ENCODE measurements around the gene UFC1.
"Not testable (repeated sequence)": the region's sequence is repeated elsewhere in the genome, so short reads cannot be mapped to it uniquely, and the experiment has no call there.

Gene UFC1

GRCh38 chr1:161153682-161154337 lies at the start of gene UFC1:
TSS of gene UFC1 (plus strand) at chr1:161153978. CDS start at chr1:161153998, 20 bp downstream.
- DNase-seq, result peak; percentile 14 to 50

GRCh38 chr1:161106431-161106830 lies 47.3 kb upstream of the UFC1 start:
- DNase-seq, result no peak

DNA sequence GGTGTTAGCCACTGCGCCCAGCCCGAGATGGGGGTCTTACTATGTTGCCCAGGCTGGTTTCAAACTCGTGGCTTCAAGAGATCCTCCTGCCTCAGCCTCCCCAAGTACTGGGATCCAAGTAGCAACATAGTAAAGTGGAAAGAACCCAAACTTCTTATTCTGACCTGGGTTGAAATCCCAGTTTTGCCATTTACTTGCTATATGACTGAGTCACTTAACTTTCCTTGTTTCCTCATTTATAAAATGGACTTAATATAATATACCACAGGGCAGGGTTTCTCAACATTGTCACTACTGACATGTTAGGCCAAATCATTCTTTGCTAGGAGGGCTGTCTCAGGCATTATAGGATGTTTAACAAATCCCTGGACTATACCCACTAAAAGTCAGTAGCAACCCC lies 42.7 kb upstream of the UFC1 start:
- no peak for DNase-seq

DNA sequence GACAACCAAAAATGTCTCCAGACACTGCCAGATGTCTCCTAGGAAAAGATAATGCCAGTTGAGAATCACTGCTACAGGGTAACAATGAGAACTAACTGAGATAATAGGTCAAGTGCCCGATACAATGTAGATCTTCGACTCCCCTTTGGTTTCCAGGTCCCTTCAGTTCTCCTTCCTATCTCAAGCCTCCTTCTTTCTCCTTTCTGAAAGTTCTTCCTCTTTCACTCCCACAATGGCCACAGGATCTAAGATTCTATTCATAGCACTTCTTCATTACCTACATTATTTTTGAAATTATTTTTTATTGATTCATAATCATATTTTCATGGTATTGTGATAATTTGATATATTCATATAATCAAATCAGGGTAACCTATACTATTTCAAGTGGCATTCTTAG lies 42.3 kb upstream of the UFC1 start:
- DNase-seq, result no peak

GRCh38 chr1:161113915-161114314 lies 39.9 kb upstream of the UFC1 start:
- DNase-seq, result no peak

DNA sequence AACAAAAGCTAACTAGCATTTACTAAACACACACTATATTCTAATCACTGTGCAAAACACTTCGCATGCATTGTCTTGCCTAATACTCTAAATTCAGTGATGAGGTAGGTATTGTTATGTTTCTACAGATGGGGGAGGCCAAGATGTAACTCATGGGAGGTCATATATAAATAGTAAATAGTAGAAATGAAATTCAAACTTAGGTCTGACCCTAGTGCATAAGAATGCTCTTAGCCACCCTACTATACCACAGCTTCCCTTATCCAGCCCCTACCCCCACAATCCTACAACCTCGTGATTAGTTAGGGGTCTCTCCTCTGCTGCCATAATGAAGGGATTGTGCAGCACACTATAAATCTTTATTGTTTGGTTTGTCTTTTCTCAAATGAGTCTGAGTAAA lies 39.2 kb upstream of the UFC1 start:
- no peak for DNase-seq

- no peak for DNase-seq
Observed at GRCh38 chr1:161115132-161115711, 38.6 kb upstream of the UFC1 start.

DNA sequence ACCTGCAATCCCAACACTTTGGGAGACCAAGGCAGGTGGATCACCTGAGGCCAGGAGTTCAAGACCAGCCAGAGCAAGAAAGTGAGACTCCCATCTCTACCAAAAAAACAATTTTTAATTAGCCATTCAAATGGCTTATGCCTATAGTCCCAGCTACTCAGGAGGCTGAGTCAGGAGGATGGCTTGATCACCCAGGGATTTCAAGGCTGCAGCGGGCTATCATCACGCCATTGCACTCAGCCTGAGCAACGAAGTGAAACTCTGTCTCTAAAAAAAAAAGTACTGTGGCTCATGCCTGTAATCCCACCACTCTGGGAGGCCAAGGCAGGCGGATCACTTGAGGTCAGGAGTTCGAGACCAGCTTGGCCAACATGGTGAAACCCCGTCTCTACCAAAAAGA lies 37.8 kb upstream of the UFC1 start:
- not testable (repeated sequence) for DNase-seq

- DNase-seq, result peak; percentile 2 to 44
Observed at GRCh38 chr1:161117759-161118581, 35.8 kb upstream of the UFC1 start, which contains the start of the genes NIT1 and PFDN2. TSS of gene NIT1 (plus strand) at chr1:161118105. CDS start at chr1:161118177, 72 bp downstream. TSS of gene PFDN2 (minus strand) at chr1:161118037. CDS start at chr1:161118026, 11 bp downstream.

GRCh38 chr1:161119092-161119903 lies 34.5 kb upstream of the UFC1 start:
- DNase-seq, result no peak

DNA sequence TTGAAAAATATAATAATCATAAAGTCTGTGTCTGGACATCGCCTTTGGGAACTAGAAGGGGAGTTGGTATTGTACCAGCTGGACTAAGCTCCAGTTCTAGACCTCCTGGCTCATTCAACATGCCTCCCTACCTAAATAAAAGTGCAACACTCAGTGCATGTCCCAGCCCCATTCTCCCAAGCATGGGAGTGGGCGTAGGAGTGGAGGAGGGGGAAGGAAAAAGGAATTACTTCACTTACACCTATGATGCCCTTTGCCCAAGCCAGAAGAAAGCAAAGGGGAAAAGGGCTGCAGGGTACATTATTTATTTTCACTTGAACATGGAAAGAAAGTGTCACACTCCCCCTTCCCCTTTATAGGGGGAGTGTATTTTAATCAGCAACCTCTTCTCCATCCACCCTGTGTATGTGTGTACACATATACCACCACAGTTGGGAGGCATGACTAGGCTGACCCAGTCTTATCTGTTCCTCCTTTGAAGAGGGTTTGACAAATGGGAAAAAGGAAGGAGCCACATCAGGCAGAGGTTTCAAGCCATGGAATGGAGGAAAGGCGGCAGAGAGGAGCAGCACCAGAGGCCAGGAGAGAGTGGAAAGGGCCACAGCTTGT lies 32.6 kb upstream of the UFC1 start:
- DNase-seq, result no peak

- no peak for DNase-seq
Observed at GRCh38 chr1:161121834-161122233, 31.9 kb upstream of the UFC1 start.

- no peak for DNase-seq
Observed at GRCh38 chr1:161122967-161123366, 30.8 kb upstream of the UFC1 start.

GRCh38 chr1:161127649-161128048 lies 26.1 kb upstream of the UFC1 start:
- no peak for DNase-seq

DNA sequence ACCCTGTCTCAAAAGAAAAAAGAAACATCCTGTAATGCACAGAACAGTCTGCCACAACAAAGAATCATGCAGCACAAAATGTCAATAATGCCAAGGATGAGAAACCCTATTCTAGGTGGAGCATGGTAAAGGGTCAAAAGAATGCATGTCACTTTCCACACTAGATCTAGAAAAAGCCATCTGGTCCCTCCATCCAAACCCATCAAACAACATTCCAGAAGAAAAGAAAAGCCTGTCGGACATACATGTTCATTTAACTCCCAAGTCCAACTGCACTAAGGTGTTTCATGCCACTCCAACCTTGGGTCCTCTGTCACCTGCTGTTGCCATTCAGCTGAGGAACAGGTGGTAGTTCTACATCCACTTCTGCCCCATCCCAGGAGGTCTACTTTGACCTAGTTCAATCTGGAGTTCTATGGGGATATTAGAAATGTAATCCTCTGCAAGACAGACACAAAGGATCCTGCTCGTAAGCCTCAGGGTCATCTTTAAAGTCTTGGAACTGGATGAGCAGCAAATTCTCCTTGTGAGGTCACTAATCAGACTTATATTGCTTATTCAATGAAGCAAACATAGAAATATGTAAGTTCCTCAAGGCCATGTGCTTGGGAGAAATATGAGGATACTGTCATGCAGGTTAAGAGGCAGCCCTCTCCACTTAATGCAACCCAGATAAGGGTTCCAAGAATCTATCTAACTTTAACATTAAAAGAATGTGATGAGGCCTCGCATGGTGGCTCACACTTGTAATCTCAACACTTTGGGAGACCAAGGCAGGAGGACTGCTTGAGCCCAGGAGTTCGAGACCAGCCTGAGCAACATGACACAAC lies 25.0 kb upstream of the UFC1 start:
- DNase-seq, result no peak

- DNase-seq, result no peak
Observed at GRCh38 chr1:161130266-161130665, 23.5 kb upstream of the UFC1 start.

- no peak for DNase-seq
Observed at GRCh38 chr1:161131523-161132409, 22.0 kb upstream of the UFC1 start.

DNA sequence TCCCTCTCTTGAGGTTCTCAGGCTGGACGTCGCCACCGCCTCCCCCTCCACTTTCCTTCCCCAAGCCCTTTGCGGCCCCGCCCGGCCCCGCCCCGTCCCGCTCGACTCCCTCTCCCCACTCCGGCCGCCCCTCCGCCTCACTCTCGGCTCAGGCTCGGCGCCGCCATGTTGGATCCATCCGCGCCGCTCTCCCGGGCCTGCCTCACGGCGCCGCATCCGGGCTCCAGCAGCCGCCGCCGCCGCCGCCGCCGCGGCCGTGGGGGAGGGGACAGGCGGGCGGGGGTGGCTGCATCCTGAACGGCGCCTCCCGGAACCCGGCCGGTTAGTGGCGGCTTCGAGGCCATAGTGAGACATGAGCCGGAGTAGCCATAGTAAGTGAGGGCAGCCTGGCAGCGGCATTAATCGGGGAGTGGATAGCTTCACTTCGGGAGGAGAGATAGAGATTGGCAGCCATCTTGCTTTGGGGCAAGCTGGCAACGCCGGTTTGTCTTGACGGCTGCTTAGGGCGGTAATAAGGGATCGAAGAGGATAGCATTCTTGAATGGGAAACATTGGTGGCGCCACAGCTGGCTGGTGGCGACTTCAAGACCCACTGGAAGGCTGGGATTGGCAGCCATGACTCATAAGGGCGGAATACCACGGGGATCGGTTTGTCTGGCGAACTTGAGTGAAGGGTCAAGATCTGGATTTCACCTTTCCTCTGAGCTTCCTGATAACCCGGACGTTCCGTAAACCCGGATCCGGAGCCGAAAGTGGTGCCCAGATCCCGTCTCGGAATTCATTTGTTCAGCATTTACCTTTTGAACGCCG lies 21.2 kb upstream of the UFC1 start, which contains the start of gene DEDD:
DEDD (minus strand) TSS at position 258 of the 810 bp plus-strand sequence. CDS start 8,205 bp downstream, outside the sequence.
- DNase-seq, result peak; percentile 80 to 89

DNA sequence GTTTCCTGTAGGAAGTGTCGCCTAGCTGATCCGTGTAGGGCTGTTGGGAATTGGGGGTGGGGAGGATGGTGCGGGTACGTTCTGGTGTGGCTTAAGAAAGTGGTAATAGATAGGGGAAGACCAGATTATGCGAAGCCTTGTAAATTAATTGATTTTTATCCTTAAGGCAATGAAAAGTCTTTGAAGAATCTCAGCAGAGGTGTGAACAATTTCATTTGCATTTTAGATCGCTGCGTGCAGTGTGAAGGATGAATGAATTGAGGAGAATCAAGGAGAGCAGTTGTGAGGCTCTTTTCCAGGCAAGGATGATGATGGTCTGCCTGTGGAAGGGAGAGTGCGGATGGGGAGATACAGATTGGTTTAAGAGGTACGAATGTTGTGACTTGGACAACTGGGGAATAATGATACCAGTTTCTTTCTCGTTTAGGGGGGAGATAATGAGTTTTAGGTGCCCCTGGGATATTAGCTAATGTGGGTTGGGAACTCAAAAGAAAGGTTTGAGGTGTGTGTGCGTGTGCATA lies 20.5 kb upstream of the UFC1 start:
- DNase-seq, result no peak

Measured in cerebellar nuclear complex (tissue), 1 donor.